Upper lobe of left lung (tissue), 4 donors: ENCODE data around the gene ATP13A2.
"Not testable (repeated sequence)": the region's sequence is repeated elsewhere in the genome, so short reads cannot be mapped to it uniquely, and the experiment has no call there.

Experiments
- POLR2AphosphoS5 ChIP-seq, 2 donors: sonication (generic); formaldehyde crosslinking; IDR thresholded peaks; one replicate each; pipeline ENCODE4 v1.5.1; 2017; ENCODE audit warnings: antibody characterized with exemption in 2 of 2
- TF ChIP-seq, protein P1 (sequence below), 6 experiments: fragments of 450-650 bp in 4 of 6; fragments of 200-600 bp in 2 of 6; sonication (generic) in 2 of 6; IDR thresholded peaks; one replicate each; pipeline ENCODE4 v1.5.1; 2016 to 2019; ENCODE audit warnings: antibody characterized with exemption in 6 of 6

- TF ChIP-seq, protein P1, sequence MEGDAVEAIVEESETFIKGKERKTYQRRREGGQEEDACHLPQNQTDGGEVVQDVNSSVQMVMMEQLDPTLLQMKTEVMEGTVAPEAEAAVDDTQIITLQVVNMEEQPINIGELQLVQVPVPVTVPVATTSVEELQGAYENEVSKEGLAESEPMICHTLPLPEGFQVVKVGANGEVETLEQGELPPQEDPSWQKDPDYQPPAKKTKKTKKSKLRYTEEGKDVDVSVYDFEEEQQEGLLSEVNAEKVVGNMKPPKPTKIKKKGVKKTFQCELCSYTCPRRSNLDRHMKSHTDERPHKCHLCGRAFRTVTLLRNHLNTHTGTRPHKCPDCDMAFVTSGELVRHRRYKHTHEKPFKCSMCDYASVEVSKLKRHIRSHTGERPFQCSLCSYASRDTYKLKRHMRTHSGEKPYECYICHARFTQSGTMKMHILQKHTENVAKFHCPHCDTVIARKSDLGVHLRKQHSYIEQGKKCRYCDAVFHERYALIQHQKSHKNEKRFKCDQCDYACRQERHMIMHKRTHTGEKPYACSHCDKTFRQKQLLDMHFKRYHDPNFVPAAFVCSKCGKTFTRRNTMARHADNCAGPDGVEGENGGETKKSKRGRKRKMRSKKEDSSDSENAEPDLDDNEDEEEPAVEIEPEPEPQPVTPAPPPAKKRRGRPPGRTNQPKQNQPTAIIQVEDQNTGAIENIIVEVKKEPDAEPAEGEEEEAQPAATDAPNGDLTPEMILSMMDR (IDR thresholded peaks at IDR 0.05), result not testable (repeated sequence)
- not testable (repeated sequence) for TF ChIP-seq POLR2AphosphoS5 (IDR thresholded peaks at IDR 0.05)
Observed at GRCh38 chr1:16939386-16940180, 72.1 kb downstream of the ATP13A2 start.
